GM21723 (cell line): Measurements from ENCODE around the gene UVRAG.

Experiments
- ATAC-seq: cut with Tn5 transposase; IDR thresholded peaks from one replicate; pipeline ENCODE4 v1.9.1; 2021; ENCODE audit warnings: mild to moderate bottlenecking, moderate library complexity; ENCODE audit not compliant: unreplicated experiment

Gene UVRAG

GRCh38 chr11:76131671-76132631 is 316.9 kb downstream of the UVRAG start:
- ATAC-seq, result no peak

- no peak for ATAC-seq
These were observed 319.2 kb downstream of the UVRAG start for GRCh38 chr11:76134239-76134638.

GRCh38 chr11:76135491-76135890 is 320.5 kb downstream of the UVRAG start:
- ATAC-seq, result no peak

GRCh38 chr11:76139314-76139713 is 324.3 kb downstream of the UVRAG start:
- ATAC-seq, result no peak

- no peak for ATAC-seq
These were observed 326.0 kb downstream of the UVRAG start for GRCh38 chr11:76140912-76141574.

GRCh38 chr11:76141901-76142588 is 327.0 kb downstream of the UVRAG start:
- ATAC-seq, result no peak

GRCh38 chr11:76143274-76143673 is 328.3 kb downstream of the UVRAG start:
- no peak for ATAC-seq

GRCh38 chr11:76147106-76147740 is 332.2 kb downstream of the UVRAG start:
- no peak for ATAC-seq

- no peak for ATAC-seq
These were observed 333.2 kb downstream of the UVRAG start for GRCh38 chr11:76148231-76148630.

GRCh38 chr11:76148941-76149613 is 334.1 kb downstream of the UVRAG start:
- no peak for ATAC-seq

- ATAC-seq, result no peak
These were observed 334.7 kb downstream of the UVRAG start for GRCh38 chr11:76149713-76150112.

- no peak for ATAC-seq
These were observed 335.1 kb downstream of the UVRAG start for GRCh38 chr11:76150141-76150540.

GRCh38 chr11:76151556-76152085 is 336.6 kb downstream of the UVRAG start:
- ATAC-seq, result no peak

- peak; percentile 73 for ATAC-seq
These were observed 337.2 kb downstream of the UVRAG start for GRCh38 chr11:76152086-76152681.

- ATAC-seq, result peak; percentile 57
These were observed 337.9 kb downstream of the UVRAG start for GRCh38 chr11:76152741-76153570.

GRCh38 chr11:76153571-76153923 is 338.5 kb downstream of the UVRAG start:
- no peak for ATAC-seq

GRCh38 chr11:76155500-76156227 is 340.7 kb downstream of the UVRAG start:
- no peak for ATAC-seq

- ATAC-seq, result no peak
These were observed 342.0 kb downstream of the UVRAG start for GRCh38 chr11:76156971-76157427.
